GM19438 (cell line): ENCODE results near the gene PLA2G10.
A peak's percentile ranks its signal among the peaks of the same experiment; 100 is the strongest.
"Not testable (repeated sequence)": the region's sequence is repeated elsewhere in the genome, so short reads cannot be mapped to it uniquely, and the experiment has no call there.

Experiments
- ATAC-seq: cut with Tn5 transposase; IDR thresholded peaks from one replicate; pipeline ENCODE4 v1.9.1; 2021; ENCODE audit warnings: low read depth; ENCODE audit not compliant: unreplicated experiment

The PLA2G10 gene

GRCh38 chr16:14667347-14668266, 26.5 kb downstream of the PLA2G10 start:
- ATAC-seq: no peak

- ATAC-seq: no peak
These were observed 36.0 kb downstream of the PLA2G10 start for GRCh38 chr16:14658063-14658462.

DNA sequence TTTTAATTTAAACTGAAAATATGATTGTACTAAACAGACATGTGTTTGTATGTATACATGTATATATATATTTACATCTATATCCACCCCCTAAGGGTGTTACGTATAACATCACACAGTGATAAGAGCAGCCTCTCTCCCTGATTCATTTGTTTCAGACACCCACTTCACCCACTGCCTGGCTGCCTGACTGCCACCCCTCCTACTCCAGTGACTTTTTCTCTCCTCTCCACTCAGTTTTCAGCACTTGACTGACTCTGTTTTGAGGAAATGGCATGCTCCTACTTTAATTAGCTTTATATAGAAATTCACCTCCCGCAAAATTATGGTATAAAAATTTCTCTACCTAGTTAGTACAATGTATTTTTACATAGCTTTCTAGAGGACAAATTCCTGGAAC, 41.4 kb downstream of the PLA2G10 start:
- no peak for ATAC-seq

DNA sequence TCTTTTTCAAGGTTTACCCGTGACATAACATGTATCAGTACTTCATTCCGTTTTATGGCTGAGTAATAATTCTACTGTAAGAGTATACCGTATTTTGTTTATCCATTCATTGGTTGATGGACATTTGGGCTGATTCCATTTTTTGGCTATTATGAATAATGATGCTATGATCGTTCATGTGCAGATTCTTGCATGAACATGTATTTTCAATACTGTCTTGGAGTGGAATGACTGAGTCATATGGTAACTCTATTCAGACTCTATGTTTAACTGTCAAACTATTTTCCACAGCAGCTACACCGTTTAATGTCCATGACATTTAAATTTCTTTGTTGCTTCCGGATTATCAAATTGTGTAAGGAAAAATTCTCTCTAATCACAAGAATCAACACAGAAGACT, 43.5 kb downstream of the PLA2G10 start:
- no peak for ATAC-seq

DNA sequence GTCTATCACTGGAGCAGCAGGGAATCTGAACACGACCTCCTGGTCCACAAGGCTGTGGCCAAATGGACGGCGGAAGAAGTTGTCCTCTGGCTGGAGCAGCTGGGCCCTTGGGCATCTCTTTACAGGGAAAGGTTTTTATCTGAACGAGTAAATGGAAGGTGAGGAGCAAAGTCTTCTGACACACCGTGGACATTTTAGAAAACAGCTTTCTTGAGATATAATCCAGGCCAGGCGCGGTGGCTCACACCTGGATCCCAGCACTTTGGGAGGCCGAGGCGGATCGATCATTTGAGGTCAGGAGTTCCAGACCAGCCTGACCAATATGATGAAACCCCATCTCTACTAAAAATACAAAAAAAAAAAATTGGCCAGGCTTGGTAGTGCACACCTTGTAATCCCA, 44.3 kb downstream of the PLA2G10 start:
- ATAC-seq: no peak

DNA sequence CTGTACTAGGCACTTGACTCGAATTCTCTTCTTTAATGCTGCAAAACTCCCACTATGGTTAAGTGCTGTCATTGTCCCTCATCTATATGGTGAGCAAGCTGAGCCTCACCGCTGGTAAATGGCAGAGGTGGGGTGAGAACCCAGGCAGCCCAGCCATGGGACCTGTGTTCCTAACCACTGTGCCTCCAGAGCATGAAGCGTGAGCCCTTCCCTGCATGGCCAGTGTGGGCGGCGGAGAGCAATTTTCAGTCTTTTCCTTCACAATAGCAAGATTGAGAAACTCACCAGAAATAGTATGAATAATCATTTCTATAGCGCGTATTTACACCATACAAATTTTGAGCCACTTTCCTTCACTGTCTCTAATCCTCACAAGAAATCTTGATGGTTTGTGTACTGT, 52.2 kb downstream of the PLA2G10 start:
- ATAC-seq: no peak

DNA sequence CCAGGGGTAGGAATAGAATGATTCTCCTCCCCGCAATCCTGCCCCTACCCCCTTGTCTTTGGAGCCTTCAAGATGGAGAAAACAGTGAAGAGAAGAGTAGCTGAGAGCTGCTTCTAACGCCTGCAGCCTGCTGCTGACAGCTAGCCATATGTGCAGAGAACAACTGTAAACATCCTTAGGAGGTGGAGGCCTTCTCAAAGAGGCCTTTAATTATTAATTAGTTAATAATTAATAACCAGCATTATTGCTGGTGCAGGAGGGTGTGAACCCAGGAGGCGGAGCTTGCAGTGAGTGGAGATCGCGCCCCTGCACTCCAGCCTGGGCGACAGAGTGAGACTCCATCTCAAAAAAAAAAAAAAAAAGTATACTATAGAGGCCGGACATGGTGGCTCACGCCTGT, 52.9 kb downstream of the PLA2G10 start:
- ATAC-seq: no peak

- no peak for ATAC-seq
These were observed 53.6 kb downstream of the PLA2G10 start for GRCh38 chr16:14640538-14640937.

DNA sequence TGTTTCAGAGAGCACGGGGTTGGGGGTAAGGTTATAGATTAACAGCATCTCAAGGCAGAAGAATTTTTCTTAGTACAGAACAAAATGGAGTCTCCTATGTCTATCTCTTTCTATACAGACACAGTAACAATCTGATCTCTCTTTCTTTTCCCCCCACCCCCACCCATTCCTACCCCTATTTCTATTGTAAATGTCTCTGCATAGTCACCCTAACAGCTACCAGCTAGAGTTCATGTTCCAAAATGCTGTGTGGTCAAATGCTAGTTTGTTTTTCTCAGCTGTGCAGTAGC, 57.2 kb downstream of the PLA2G10 start:
- not testable (repeated sequence) for ATAC-seq

GRCh38 chr16:14636179-14636950, 57.7 kb downstream of the PLA2G10 start:
- not testable (repeated sequence) for ATAC-seq

- no peak for ATAC-seq
These were observed 58.5 kb downstream of the PLA2G10 start for GRCh38 chr16:14635395-14636165.

DNA sequence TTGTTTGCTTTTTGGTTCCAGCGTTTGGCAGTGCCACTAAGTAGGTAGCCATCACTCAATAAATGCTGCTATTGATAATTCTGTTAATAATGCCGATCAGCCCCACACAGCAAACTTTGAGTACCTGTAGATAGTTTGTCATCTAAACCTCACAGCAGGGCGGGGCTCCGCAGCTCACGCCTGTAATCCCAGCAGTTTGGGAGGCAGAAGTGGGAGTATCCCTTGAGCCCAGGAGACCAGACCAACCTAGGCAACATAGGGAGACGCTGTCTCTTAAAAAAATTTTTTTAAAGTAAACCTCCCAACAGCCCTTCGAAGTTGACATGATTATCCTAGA, 59.8 kb downstream of the PLA2G10 start:
- ATAC-seq: no peak

GRCh38 chr16:14632693-14633569, 61.2 kb downstream of the PLA2G10 start, which contains the start of gene BFAR:
BFAR (plus strand) TSS chr16:14632951; CDS start chr16:14644347, 11,396 bp downstream.
- ATAC-seq: peak; percentile 70

DNA sequence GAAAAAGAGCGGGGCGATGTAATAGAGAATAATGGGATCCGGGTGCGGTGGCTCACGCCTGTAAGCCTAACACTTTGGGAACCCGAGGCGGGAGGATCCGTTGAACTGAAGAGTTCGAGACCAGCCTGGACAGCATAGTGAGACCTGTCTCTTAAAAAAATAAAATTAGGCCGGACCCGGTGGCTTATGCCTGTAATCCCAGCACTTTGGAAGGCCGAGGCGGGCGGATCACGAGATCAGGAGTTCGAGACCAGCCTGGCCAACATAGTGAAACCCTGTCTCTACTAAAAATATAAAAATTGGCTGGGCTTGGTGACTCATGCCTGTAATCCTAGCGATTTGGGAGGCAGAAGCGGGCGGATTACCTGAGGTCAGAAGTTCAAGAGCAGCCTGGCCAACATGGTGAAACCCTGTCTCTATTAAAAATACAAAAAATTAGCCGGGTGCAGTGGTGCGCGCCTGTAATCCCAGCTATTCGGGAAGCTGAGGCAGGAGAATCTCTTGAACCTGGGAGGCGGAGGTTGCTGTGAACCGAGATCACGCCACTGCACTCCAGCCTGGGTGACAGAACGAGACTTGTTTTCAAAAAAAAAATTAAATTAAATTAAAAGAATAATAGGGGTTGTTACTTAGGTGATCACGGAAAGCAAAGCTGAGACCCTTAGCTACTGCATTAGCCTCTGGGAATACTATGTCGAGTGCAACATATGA, 63.3 kb downstream of the PLA2G10 start:
- not testable (repeated sequence) for ATAC-seq

GRCh38 chr16:14629919-14630619, 64.0 kb downstream of the PLA2G10 start, which contains the start of gene PARN:
PARN (minus strand) TSS chr16:14630260; CDS start chr16:14630125, 135 bp downstream.
- ATAC-seq: peak; percentile 48

GRCh38 chr16:14629612-14629918, 64.5 kb downstream of the PLA2G10 start:
- no peak for ATAC-seq

- no peak for ATAC-seq
These were observed 65.1 kb downstream of the PLA2G10 start for GRCh38 chr16:14628806-14629611.

DNA sequence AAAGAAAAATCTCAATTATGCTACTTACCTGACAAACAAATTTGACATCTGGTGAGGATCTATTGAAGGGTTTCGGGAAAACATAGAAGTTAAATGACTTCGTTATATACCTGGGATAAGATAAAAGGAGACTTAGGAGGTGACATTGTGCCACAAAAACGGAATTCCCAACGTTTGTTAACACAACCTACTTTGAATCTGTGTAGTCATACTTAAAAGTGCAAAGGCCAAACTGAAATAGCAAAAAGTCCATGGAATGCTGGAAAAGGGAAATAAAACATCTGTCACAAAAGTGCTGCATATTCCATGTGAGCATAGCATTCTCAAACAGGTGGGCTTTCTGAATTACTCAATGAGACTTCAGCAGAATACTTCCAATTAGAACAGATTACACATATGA, 67.0 kb downstream of the PLA2G10 start:
- no peak for ATAC-seq
